Measurements from ENCODE around the gene YAF2.

- TF ChIP-seq POLR2A (IDR thresholded peaks at IDR 0.05; ENCODE audit: low read depth, low read length): no peak
- TF ChIP-seq, protein P1, sequence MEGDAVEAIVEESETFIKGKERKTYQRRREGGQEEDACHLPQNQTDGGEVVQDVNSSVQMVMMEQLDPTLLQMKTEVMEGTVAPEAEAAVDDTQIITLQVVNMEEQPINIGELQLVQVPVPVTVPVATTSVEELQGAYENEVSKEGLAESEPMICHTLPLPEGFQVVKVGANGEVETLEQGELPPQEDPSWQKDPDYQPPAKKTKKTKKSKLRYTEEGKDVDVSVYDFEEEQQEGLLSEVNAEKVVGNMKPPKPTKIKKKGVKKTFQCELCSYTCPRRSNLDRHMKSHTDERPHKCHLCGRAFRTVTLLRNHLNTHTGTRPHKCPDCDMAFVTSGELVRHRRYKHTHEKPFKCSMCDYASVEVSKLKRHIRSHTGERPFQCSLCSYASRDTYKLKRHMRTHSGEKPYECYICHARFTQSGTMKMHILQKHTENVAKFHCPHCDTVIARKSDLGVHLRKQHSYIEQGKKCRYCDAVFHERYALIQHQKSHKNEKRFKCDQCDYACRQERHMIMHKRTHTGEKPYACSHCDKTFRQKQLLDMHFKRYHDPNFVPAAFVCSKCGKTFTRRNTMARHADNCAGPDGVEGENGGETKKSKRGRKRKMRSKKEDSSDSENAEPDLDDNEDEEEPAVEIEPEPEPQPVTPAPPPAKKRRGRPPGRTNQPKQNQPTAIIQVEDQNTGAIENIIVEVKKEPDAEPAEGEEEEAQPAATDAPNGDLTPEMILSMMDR (IDR thresholded peaks at IDR 0.05; ENCODE audit: extremely low read depth in 1 of 2, insufficient read depth in 1 of 2, low read depth in 1 of 2, low read length in 2 of 2): no peak
These were observed 37.0 kb downstream of the YAF2 start for GRCh38 chr12:42201063-42201462.
